Neural cell (in vitro differentiated cells): ENCODE data around the gene AFG3L2. TPM values are rescaled to one million over a fixed set of nuclear protein-coding genes. Genes with fewer than 3 reads are reported as not detected.

Experiments used
- H2AFZ ChIP-seq: fragments of 200-600, 300-800 bp; sonication (generic), shearing (Covaris generic); 2 replicates; pipeline ENCODE4 v1.6.0; 2014; ENCODE audit warnings: low read depth, mild to moderate bottlenecking, antibody characterized with exemption, low read length, moderate library complexity
- H3F3A ChIP-seq: fragments of 200-600 bp; shearing (Covaris generic); 2 replicates; pipeline ENCODE4 v1.6.1; 2016; ENCODE audit warnings: mild to moderate bottlenecking, moderate library complexity, mixed read lengths, antibody characterized with exemption, low read length; ENCODE audit not compliant: insufficient read depth, poor library complexity, severe bottlenecking
- H3K27ac ChIP-seq: fragments of 200-600, 300-800 bp; sonication (generic), shearing (Covaris generic); 2 replicates; pipeline ENCODE4 v1.5.1; 2014; ENCODE audit warnings: mild to moderate bottlenecking, low read length, moderate library complexity
- H3K27me3 ChIP-seq: fragments of 300-800, 200-600 bp; sonication (generic), shearing (Covaris generic); 2 replicates; pipeline ENCODE4 v1.6.0; 2014; ENCODE audit warnings: mild to moderate bottlenecking, low read depth, low read length, moderate library complexity; ENCODE audit not compliant: insufficient read depth
- H3K36me3 ChIP-seq: fragments of 300-800, 200-600 bp; sonication (generic), shearing (Covaris generic); 2 replicates; pipeline ENCODE4 v1.5.1; 2014; ENCODE audit warnings: mild to moderate bottlenecking, antibody characterized with exemption, low read length, moderate library complexity; ENCODE audit not compliant: insufficient read depth
- H3K4me2 ChIP-seq: fragments of 300-800, 200-600 bp; sonication (generic), shearing (Covaris generic); 2 replicates; pipeline ENCODE4 v1.6.0; 2014; ENCODE audit warnings: mild to moderate bottlenecking, low read length
- H3K4me3 ChIP-seq: fragments of 300-800, 200-600 bp; sonication (generic), shearing (Covaris generic); 2 replicates; pipeline ENCODE4 v1.5.1; 2014; ENCODE audit warnings: mild to moderate bottlenecking, low read length, moderate library complexity
- H3K79me2 ChIP-seq: fragments of 200-600 bp; shearing (Covaris generic); replicated peaks from 2 replicates; pipeline ENCODE4 v1.6.0; 2014; ENCODE audit warnings: mild to moderate bottlenecking, low read length, moderate library complexity; ENCODE audit not compliant: insufficient read depth
- H3K9ac ChIP-seq: fragments of 300-800, 200-600 bp; sonication (generic), shearing (Covaris generic); 2 replicates; pipeline ENCODE4 v1.6.1; 2016; ENCODE audit warnings: mild to moderate bottlenecking, low read length, mixed read lengths
- H3K9me2 ChIP-seq: fragments of 200-600 bp; shearing (Covaris generic); 2 replicates; pipeline ENCODE4 v1.6.1; 2016; ENCODE audit warnings: mild to moderate bottlenecking, low read length, mixed read lengths; ENCODE audit not compliant: insufficient read depth
- H3K9me3 ChIP-seq: fragments of 200-600, 300-800 bp; sonication (generic), shearing (Covaris generic); 2 replicates; pipeline ENCODE4 v1.6.1; 2016; ENCODE audit warnings: mild to moderate bottlenecking, mixed run types, low read length, moderate library complexity, mixed read lengths
- H4K20me1 ChIP-seq: fragments of 200-600 bp; shearing (Covaris generic); 2 replicates; pipeline ENCODE4 v1.6.1; 2016; ENCODE audit warnings: mild to moderate bottlenecking, mixed run types; ENCODE audit not compliant: insufficient read depth
- CTCF ChIP-seq: fragments of 450-650 bp; IDR thresholded peaks from 2 replicates; pipeline ENCODE4 v1.5.1; 2014; ENCODE audit warnings: antibody characterized with exemption, mild to moderate bottlenecking, moderate library complexity; ENCODE audit not compliant: poor library complexity, severe bottlenecking
- EP300 ChIP-seq: fragments of 450-650 bp; conservative IDR thresholded peaks from 2 replicates; pipeline ENCODE4 v1.6.1; 2014; ENCODE audit warnings: antibody characterized with exemption, mild to moderate bottlenecking, moderate library complexity; ENCODE audit not compliant: poor library complexity, severe bottlenecking
- EZH2 ChIP-seq: fragments of 200-600, 300-800 bp; shearing (Covaris generic), sonication (generic); IDR thresholded peaks from 2 replicates; pipeline ENCODE4 v1.6.1; 2014; ENCODE audit warnings: antibody characterized with exemption, low read length, borderline replicate concordance, mild to moderate bottlenecking; ENCODE audit not compliant: insufficient read depth, poor library complexity, severe bottlenecking
- MXI1 ChIP-seq: fragments of 450-650 bp; conservative IDR thresholded peaks from 2 replicates; pipeline ENCODE4 v1.6.1; 2014; ENCODE audit warnings: antibody characterized with exemption, mild to moderate bottlenecking; ENCODE audit not compliant: poor library complexity, severe bottlenecking
- POLR2AphosphoS5 ChIP-seq: IDR thresholded peaks from 2 replicates; pipeline ENCODE4 v1.6.1; 2012
- RAD21 ChIP-seq: fragments of 450-650 bp; conservative IDR thresholded peaks from 2 replicates; pipeline ENCODE4 v1.6.1; 2014; ENCODE audit warnings: antibody characterized with exemption, mild to moderate bottlenecking, moderate library complexity
- SMC3 ChIP-seq: fragments of 450-650 bp; conservative IDR thresholded peaks from 2 replicates; pipeline ENCODE4 v1.6.1; 2014; ENCODE audit warnings: antibody characterized with exemption, mild to moderate bottlenecking, moderate library complexity; ENCODE audit not compliant: poor library complexity
- TAF1 ChIP-seq: IDR thresholded peaks from 2 replicates; pipeline ENCODE4 v1.6.1; 2012; ENCODE audit warnings: low read depth
- polyA plus RNA-seq: library from polyadenylated mRNA; depleted of rRNA; stranded (reverse); fragments of >200 nt; gene quantifications from 2 replicates; pipeline ENCODE4 v1.2.3, GENCODE V29; 2014
- TF ChIP-seq, protein P1 (sequence below): IDR thresholded peaks from 2 replicates; pipeline ENCODE4 v1.6.1; 2012; ENCODE audit warnings: borderline replicate concordance

AFG3L2 gene
- polyA plus RNA-seq, 1 donor from 2014 or later = 49.4 TPM

GRCh38 chr18:12305930-12306629 lies 70.9 kb downstream of the AFG3L2 start:
- Histone ChIP-seq H3K9me3 (no peaks in the 10 kb centered on the region), H3K36me3 (no peaks in the 10 kb centered on the region), H2AFZ (no peak overlapping the region), H3K9ac (no peak overlapping the region), H3K4me3 (no peak overlapping the region), H3F3A (no peaks in the 10 kb centered on the region), H3K9me2 (no peaks in the 10 kb centered on the region), H3K79me2 (no peaks in the 10 kb centered on the region), H3K27me3 (peaks cover 49% of the 10 kb centered on the region), H3K4me2 (no peak overlapping the region), H3K27ac (no peak overlapping the region), H4K20me1 (no peaks in the 10 kb centered on the region)
- TF ChIP-seq TAF1 (no peak), POLR2AphosphoS5 (no peak), CTCF (no peak), EZH2 (no peak), RAD21 (no peak), MXI1 (no peak), SMC3 (no peak), EP300 (no peak)
- TF ChIP-seq, protein P1, sequence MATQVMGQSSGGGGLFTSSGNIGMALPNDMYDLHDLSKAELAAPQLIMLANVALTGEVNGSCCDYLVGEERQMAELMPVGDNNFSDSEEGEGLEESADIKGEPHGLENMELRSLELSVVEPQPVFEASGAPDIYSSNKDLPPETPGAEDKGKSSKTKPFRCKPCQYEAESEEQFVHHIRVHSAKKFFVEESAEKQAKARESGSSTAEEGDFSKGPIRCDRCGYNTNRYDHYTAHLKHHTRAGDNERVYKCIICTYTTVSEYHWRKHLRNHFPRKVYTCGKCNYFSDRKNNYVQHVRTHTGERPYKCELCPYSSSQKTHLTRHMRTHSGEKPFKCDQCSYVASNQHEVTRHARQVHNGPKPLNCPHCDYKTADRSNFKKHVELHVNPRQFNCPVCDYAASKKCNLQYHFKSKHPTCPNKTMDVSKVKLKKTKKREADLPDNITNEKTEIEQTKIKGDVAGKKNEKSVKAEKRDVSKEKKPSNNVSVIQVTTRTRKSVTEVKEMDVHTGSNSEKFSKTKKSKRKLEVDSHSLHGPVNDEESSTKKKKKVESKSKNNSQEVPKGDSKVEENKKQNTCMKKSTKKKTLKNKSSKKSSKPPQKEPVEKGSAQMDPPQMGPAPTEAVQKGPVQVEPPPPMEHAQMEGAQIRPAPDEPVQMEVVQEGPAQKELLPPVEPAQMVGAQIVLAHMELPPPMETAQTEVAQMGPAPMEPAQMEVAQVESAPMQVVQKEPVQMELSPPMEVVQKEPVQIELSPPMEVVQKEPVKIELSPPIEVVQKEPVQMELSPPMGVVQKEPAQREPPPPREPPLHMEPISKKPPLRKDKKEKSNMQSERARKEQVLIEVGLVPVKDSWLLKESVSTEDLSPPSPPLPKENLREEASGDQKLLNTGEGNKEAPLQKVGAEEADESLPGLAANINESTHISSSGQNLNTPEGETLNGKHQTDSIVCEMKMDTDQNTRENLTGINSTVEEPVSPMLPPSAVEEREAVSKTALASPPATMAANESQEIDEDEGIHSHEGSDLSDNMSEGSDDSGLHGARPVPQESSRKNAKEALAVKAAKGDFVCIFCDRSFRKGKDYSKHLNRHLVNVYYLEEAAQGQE = no peak

- H3F3A ChIP-seq = no peaks in the 10 kb centered on the region
- no peak overlapping the region for H2AFZ ChIP-seq
- no peak overlapping the region for H3K4me3 ChIP-seq
- no peaks in the 10 kb centered on the region for H3K79me2 ChIP-seq
- no peak overlapping the region for H3K9ac ChIP-seq
- H3K9me2 ChIP-seq = no peaks in the 10 kb centered on the region
- TF ChIP-seq, protein P1 = no peak
- TF ChIP-seq MXI1 (no peak), SMC3 (no peak), EZH2 (no peak), EP300 (no peak), POLR2AphosphoS5 (no peak), TAF1 (no peak), RAD21 (no peak), CTCF (no peak)
- H3K36me3 ChIP-seq = no peaks in the 10 kb centered on the region
- no peak overlapping the region for H3K4me2 ChIP-seq
- H3K27ac ChIP-seq = no peak overlapping the region
- H3K9me3 ChIP-seq = no peaks in the 10 kb centered on the region
- H4K20me1 ChIP-seq = no peaks in the 10 kb centered on the region
- peaks cover 49% of the 10 kb centered on the region for H3K27me3 ChIP-seq
Observed at GRCh38 chr18:12305211-12305610, 71.8 kb downstream of the AFG3L2 start.
